ENCODE data around the gene MRGPRE. TPM values are rescaled to one million over a fixed set of nuclear protein-coding genes. Genes with fewer than 3 reads are reported as not detected.

Gene MRGPRE
- total RNA-seq, 1 experiment from 2014 or later = not detected

- POLR2A ChIA-PET = no interaction called here
- ATAC-seq (no peak), DNase-seq (ENCODE audit: low spot score) (peak; percentile 11)
- no peak overlapping the region for H3K4me3 Mint-ChIP-seq
- no peaks in the 10 kb centered on the region for H3K9me3 Mint-ChIP-seq
- H3K27ac Mint-ChIP-seq = no peak overlapping the region
- H3K36me3 Mint-ChIP-seq = no peaks in the 10 kb centered on the region
- CTCF ChIA-PET = interaction anchor here (0.9 to 1.6 kb wide), 2 partner anchors 129 to 188 kb away, joined by 3 to 5 read pairs; no protein-coding TSS in a partner anchor
- TF ChIP-seq SOX15 (CRISPR knock-in tag; IDR thresholded peaks at IDR 0.05) = no peak
- TF ChIP-seq ZNF671 (CRISPR knock-in tag; IDR thresholded peaks at IDR 0.05) = no peak
- TF ChIP-seq, protein P1, sequence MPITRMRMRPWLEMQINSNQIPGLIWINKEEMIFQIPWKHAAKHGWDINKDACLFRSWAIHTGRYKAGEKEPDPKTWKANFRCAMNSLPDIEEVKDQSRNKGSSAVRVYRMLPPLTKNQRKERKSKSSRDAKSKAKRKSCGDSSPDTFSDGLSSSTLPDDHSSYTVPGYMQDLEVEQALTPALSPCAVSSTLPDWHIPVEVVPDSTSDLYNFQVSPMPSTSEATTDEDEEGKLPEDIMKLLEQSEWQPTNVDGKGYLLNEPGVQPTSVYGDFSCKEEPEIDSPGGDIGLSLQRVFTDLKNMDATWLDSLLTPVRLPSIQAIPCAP (CRISPR knock-in tag; IDR thresholded peaks at IDR 0.05) = no peak
- no peak for TF ChIP-seq KAT7 (CRISPR knock-in tag; IDR thresholded peaks at IDR 0.05; ENCODE audit: borderline replicate concordance)
- TF ChIP-seq HMGA2 (CRISPR knock-in tag; IDR thresholded peaks at IDR 0.05) = no peak
- TF ChIP-seq ESRRA (CRISPR knock-in tag; IDR thresholded peaks at IDR 0.05; ENCODE audit: borderline replicate concordance) = no peak
- no peak for TF ChIP-seq ATF6 (CRISPR knock-in tag; IDR thresholded peaks at IDR 0.05)
- TF ChIP-seq ZNF121 (CRISPR knock-in tag; IDR thresholded peaks at IDR 0.05) = no peak
- TF ChIP-seq RORB (CRISPR knock-in tag; IDR thresholded peaks at IDR 0.05) = no peak
- TF ChIP-seq CTCF (IDR thresholded peaks at IDR 0.05) = no peak
- no peaks in the 10 kb centered on the region; the same call in 1 of the 2 replicates for H3K27me3 Mint-ChIP-seq (ENCODE audit: low read depth)
- peaks cover 40% of the 10 kb centered on the region for H3K4me1 Mint-ChIP-seq
Observed at GRCh38 chr11:3220521-3221407, 11.5 kb downstream of the MRGPRE start.

- H3K27me3 Mint-ChIP-seq (ENCODE audit: low read depth) = no peaks in the 10 kb centered on the region; the same call in 1 of the 2 replicates
- no peaks in the 10 kb centered on the region for H3K36me3 Mint-ChIP-seq
- no peak for TF ChIP-seq ZNF396 (CRISPR knock-in tag; IDR thresholded peaks at IDR 0.05; ENCODE audit: borderline replicate concordance)
- TF ChIP-seq ZBTB21 (CRISPR knock-in tag; IDR thresholded peaks at IDR 0.05; ENCODE audit: borderline replicate concordance) = no peak
- TF ChIP-seq IRF2 (CRISPR knock-in tag; IDR thresholded peaks at IDR 0.05; ENCODE audit: borderline replicate concordance, low read depth) = no peak
- no peak for TF ChIP-seq ATF3 (CRISPR knock-in tag; conservative IDR thresholded peaks at IDR 0.05)
- TF ChIP-seq JAZF1 (CRISPR knock-in tag; IDR thresholded peaks at IDR 0.05) = no peak
- ChIA-PET POLR2A (no interaction called here), CTCF (interaction anchor here (1.2 to 1.7 kb wide), 3 partner anchors 30 to 189 kb away, joined by 4 to 5 read pairs (median 4); no protein-coding TSS in a partner anchor)
- no peak overlapping the region for H3K4me3 Mint-ChIP-seq
- ATAC-seq = no peak
- peaks cover 47% of the 10 kb centered on the region for H3K4me1 Mint-ChIP-seq
- no peak for DNase-seq (ENCODE audit: low spot score)
- no peaks in the 10 kb centered on the region for H3K9me3 Mint-ChIP-seq
- no peak overlapping the region for H3K27ac Mint-ChIP-seq
Observed at GRCh38 chr11:3220101-3220500, 12.1 kb downstream of the MRGPRE start.

- peaks cover 44% of the 10 kb centered on the region for H3K4me1 Mint-ChIP-seq
- ChIA-PET POLR2A (no interaction called here), CTCF (interaction anchor here (1.0 to 1.7 kb wide), 4 partner anchors 30 to 189 kb away, joined by 4 to 5 read pairs (median 4); no protein-coding TSS in a partner anchor)
- no peak overlapping the region for H3K4me3 Mint-ChIP-seq
- no peaks in the 10 kb centered on the region for H3K36me3 Mint-ChIP-seq
- no peak for TF ChIP-seq TEAD4 (CRISPR knock-in tag; IDR thresholded peaks at IDR 0.05)
- no peak for TF ChIP-seq ZNF396 (CRISPR knock-in tag; IDR thresholded peaks at IDR 0.05; ENCODE audit: borderline replicate concordance)
- no peak for TF ChIP-seq NFE2L1 (CRISPR knock-in tag; IDR thresholded peaks at IDR 0.05)
- no peak for TF ChIP-seq ESRRA (CRISPR knock-in tag; IDR thresholded peaks at IDR 0.05; ENCODE audit: borderline replicate concordance)
- no peak for TF ChIP-seq HMGA2 (CRISPR knock-in tag; IDR thresholded peaks at IDR 0.05)
- no peak for TF ChIP-seq ZNF671 (CRISPR knock-in tag; IDR thresholded peaks at IDR 0.05)
- ATAC-seq (no peak), DNase-seq (ENCODE audit: low spot score) (peak; percentile 11)
- peaks cover 4% of the 10 kb centered on the region; the same call in 1 of the 2 replicates for H3K9me3 Mint-ChIP-seq
- H3K27ac Mint-ChIP-seq = no peak overlapping the region
- H3K27me3 Mint-ChIP-seq (ENCODE audit: low read depth) = no peaks in the 10 kb centered on the region; the same call in 1 of the 2 replicates
Observed at GRCh38 chr11:3219281-3219892, 12.8 kb downstream of the MRGPRE start.

Measured in WTC11 (cell line).